Activated T-helper 9 cell treated with anti-CD3 and anti-CD28 coated beads, Interleukin-2, amount 50 U/mL, for 16 hours (primary cell): ENCODE data around the gene PRR14.
A peak's percentile ranks its signal among the peaks of the same experiment; 100 is the strongest.

ENCODE experiments used
- DNase-seq: peaks from one replicate; pipeline ENCODE4 v3.0.0-alpha.2; 2020; ENCODE audit warnings: low read depth

PRR14 gene

DNA sequence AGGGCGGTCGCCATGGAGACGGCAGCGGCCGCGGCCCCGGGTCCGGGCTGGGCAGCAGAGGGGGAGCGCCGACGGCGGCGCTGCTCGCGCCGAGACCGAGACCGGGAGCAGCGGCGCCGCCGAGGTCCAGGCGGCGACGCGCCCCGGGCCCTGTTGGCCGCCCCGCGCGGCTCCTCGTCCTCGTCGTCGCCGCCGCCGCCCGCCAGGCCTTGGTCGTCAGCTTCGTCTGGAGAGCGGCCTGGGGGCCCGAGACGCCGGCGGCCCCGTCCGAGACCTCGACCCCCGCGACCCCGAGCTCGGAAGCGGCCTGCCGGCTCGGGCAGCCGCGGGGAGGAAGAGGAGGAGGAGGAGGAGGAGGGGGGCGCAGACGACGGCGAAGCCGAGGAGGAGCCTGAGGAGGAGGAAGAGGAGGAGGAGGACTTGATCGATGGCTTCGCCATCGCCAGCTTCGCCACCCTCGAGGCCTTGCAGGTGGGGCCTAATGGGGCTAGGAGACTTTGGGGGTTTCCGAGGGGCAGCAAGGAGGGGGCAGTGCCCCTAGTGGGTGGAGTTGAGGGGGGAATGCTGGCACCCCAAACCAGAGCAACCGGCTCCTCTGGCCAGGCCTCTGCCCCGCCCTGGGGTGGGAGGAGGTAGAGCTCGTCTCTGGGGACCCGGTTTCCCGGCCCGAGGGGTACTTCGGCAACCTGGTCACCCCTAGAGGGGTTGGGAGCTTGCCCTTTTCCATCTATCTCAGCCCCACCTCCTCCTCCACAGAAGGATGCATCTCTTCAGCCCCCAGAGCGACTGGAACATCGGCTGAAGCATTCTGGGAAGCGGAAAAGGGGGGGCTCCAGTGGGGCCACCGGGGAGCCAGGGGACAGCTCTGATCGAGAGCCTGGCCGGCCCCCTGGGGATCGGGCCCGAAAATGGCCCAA is 9.0 kb downstream of the PRR14 start:
- no peak for DNase-seq

DNA sequence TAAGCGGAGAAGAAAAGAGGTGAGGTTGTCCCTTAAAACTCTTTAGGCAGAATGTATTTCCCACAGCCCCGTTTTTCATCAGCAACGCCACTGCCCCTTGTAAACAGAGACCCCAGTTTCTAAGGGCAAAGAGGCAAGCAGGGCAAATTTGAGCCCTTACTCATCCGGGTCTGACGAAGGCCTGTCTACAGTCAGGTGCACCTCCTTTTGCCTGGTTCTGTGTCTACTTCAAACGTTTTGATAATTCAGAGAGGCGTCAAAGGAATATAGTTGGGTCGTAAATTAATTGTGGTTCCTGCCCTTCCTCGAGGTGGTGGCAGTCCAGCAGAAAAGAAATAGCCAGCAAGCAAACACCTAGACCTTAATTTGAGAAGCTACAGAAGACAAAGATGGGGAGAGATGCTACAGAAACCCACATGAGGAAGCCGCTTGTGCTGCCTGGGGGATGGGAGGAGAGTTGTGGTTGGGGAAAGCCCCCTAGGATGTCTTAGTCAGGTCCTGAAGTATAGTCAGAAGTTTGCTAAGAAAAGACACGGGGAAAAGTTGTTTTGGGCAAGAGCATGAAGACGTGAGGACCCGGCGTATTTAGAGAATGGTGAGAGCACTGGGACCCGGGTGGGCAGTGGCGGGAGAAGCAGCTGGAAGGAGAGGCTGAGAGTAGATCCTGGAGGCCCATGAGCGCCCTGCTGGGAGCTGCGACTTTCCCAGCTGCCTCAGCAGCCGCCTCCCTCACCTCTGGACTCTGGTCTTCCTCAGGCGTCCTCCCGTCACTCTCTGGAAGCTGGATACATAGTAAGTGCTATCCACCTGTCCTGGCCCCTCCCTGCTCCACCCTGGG is 9.9 kb downstream of the PRR14 start:
- DNase-seq, result peak; percentile 75

DNA sequence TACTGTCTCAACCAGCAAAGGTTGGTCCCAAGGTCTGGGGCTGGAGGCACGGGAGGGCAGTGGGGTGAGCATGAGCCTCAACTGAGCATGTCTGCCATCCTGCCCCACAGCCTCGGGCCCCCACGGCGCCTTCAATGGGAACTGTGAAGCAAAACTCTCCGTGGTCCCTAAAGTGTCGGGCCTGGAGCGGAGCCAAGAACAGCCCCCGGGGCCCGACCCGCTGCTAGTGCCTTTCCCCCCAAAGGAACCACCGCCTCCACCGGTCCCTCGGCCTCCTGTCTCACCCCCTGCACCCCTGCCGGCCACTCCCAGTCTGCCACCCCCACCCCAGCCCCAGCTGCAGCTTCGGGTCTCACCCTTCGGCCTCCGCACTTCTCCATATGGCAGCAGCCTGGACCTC is 11.7 kb downstream of the PRR14 start:
- no peak for DNase-seq

DNA sequence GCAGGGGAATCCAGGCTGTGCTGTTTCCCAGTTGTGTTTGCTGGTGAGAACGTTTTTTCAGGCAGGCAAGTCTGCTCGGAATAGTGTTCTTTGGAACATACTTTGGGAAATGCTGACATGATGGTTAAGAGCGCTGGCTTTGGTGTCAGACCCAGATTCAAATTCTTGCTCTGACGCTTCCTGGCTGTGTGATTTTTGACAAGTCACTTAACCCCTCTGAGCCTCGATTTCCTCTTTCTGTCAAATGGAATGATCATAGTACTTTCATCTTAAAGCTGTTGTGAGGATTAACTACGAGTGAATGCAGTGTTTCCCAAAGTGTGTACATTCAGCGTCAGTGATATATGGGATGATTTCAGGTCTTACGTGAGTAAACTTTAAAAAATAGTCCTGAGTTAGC is 12.3 kb downstream of the PRR14 start:
- no peak for DNase-seq

DNA sequence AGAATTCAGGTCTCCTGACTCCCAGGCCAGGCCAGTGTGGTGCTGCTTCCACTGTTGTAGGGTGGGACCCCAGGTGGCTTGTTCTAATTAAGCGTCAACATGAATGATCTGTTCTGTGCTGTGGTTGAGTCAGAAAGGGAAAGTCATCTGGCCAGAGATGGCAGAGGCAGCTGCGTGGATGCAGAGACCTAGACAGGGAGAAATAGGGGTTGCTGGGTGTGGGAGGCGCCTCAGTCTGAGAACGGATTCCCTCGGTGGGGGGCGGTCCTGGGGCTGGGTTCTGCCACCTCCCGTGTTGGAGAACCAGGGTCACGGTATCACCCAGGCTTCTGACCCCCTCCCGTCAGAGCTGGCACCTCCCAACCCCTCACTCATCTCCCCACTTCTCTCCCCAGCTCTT is 13.1 kb downstream of the PRR14 start:
- no peak for DNase-seq

DNA sequence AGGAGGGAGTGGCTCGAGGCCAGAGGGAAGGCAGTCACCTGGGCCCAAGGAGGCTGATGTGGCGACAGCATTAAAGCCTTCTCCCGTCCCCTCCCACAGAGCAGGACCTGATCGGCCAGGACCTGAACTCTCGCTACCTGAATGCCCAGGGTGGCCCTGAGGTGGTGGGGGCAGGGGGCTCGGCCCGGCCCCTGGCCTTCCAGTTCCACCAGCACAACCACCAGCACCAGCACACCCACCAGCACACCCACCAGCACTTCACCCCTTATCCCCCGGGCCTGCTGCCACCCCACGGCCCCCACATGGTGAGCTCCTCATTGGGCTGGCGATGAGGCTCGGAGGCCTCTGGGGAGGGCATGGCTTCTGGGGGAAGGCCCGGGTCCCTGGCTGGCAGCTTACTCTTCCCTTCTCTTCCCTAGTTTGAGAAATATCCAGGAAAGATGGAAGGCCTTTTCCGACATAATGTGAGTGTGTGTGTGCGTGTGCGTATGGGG is 13.9 kb downstream of the PRR14 start:
- no peak for DNase-seq

DNA sequence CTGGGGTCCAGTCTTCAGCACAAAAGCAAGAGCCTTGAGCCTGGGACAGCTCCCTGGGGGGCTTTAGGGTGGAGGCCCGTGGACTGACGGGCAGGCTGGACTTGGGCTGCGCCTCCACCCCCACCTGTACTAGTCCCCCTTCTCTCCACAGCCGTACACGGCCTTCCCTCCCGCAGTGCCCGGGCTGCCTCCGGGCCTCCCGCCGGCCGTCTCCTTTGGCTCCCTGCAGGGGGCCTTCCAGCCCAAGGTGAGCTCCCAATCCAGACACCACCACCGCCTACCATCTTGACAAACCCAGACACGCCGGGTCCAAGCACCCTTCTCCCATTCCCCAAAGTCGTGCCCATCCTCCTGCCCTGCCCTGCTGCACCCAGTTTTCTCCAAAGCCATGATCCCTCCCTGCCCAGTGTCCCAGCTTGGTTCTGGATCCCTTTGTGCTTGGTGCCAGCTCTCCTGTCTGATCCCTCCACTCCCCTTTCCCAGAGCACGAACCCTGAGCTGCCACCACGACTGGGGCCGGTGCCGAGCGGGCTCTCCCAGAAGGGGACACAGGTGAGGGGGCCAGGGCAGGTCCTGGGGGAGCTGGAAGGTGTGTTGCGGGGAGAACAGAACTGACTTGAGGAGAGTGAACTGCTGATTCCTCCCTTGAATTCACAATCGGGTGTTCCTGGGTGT is 14.5 kb downstream of the PRR14 start:
- DNase-seq, result no peak

DNA sequence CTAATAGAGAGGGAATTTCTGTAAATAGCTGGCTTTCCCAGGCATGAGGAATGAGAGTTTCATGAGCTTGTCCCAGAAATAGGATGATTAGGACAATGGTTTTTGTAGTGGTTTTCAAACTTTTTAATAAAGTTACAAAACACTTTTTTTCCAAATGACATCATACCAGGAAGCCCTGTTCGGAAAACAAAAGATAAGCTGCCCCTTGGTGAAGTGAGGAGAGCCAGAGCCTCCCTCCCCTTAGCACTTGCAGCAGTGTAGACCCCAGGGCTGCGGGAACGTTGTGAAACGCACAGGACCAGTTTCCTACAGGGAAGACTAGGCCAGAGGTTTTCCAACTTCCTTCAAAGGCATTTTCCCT is 15.1 kb downstream of the PRR14 start:
- DNase-seq, result no peak

DNA sequence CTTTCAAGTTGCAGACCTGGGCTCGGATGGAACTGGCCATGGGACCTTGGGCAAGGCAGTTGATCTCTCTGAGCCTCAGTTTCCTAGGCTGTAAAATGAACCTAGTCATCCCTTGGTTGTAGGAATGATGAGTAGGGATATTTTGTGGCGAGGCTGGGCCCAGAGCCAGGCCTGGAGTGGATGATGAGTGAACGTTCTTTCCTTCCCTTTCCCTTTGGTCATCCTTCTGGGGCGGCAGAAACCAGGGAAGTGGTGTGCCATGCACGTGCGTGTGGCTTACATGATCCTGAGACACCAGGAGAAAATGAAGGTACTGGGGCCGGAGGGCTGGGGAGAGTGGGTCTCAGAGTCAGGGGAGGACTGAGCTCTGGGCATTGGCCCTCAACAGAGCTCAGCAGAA is 15.9 kb downstream of the PRR14 start:
- DNase-seq, result no peak

DNA sequence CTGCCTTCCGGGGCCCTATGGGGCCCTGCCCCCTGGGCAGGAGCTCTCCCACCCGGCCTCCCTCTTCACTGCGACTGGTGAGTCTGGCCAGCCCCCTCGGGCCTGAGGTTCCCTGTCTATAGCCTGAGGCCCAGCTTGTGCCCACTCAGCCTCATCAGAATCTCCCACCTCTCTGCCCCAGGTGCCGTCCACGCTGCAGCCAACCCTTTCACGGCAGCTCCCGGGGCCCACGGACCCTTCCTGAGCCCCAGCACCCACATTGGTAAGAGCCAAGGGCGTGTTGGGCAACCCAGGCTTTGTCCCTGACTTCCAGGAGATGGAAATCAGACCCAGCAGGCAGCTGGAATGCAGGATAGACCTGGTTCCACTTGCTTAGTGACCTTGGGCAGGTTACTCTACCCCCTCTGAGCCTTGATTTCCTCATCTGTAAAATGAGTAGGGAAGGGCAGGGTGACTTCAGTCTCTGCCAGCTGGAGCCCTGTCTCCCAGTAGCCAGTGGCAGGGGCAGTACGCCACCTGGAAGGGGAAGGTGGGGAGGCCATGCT is 16.7 kb downstream of the PRR14 start:
- DNase-seq, result no peak

DNA sequence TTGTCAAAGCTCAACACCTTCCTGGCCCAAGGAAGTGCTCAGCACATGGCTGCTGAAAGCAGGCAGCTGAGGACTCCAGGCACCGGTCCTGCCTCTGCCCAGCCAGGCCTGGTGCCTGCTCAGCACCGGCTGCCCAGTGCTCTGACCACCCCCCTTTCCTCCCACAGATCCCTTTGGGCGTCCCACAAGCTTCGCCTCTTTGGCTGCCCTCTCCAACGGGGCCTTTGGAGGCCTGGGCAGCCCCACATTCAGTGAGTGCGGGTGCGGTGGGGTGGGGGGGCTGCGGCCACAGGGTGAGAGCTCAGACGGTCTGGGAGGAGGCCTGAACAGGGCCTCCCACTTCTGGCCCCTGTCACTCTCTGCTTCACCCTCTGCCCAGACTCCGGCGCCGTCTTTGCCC is 17.6 kb downstream of the PRR14 start:
- DNase-seq, result no peak

DNA sequence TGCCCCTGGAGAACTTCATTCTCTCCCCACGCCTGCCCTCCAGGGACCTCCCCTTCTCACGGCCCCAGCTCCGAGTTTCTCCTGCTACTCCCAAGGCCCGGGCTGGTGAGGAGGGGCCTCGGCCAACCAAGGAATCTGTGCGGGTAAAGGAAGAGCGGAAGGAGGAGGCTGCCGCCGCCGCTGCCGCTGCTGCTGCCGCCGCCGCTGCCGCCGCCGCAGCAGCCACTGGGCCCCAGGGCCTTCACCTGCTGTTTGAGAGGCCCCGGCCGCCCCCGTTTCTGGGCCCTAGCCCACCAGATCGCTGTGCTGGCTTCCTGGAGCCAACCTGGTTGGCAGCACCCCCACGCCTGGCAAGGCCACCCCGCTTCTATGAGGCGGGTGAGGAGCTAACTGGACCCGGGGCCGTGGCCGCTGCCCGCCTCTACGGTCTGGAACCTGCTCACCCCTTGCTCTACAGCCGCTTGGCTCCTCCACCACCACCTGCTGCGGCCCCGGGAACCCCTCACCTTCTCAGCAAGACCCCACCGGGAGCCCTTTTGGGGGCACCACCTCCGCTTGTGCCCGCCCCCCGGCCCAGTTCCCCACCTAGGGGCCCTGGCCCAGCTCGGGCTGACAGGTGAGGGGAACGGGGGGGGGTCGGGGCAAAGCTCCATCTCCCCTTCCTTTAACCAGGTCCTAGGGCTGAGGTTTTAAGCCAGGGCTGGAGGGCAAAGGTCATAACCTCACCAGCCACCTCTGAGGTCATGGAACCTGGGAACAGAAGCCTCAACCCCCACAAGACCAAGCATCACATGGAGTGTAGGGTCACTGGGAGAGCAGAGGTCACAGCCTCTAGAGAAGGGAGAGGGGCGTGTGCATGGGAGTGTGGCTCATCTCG is 18.5 kb downstream of the PRR14 start:
- no peak for DNase-seq

DNA sequence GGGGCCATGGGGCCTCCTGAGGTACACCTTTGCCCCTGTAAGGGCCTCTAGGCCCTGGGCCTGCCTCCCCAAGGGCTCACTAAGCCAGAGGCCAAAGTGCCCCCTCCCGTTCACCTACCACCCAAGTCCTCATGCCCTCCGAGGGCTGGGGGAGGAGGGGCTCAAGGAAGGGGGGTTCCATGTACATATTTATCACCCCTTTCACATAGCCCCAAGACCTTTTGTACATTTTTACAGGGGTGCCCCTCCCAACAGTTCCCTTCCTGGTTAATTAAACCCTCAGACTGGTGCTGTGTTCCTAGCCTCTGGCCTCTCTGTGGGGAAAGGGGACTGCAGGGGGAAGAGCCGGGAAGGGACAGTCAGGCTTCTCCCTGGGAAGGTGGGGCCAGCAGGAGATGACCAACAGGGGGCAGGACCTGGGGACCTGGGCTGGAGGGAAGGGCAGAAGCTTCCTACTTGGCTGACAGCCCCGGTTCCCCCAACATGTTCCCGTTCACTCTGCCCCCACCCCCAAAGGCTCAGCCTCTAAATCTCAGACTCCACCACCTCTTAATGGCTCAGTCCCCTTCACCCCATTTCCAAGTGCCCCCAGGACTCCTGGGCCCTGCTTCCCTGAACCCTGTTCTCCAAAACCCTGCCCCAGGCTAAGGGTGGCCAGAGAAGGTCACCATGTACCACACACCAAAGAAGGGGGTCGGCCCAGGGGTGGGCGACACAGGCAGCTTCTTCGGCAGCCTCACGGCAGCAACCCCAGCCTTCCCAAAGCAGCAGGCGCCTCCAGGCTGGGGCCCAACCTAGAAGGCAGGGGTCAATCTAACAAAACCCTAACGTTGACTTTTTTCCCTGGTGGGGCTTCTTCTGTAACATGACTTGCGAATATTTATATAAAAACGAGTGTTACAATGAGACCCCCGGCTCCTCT is 19.4 kb downstream of the PRR14 start:
- DNase-seq, result no peak

DNA sequence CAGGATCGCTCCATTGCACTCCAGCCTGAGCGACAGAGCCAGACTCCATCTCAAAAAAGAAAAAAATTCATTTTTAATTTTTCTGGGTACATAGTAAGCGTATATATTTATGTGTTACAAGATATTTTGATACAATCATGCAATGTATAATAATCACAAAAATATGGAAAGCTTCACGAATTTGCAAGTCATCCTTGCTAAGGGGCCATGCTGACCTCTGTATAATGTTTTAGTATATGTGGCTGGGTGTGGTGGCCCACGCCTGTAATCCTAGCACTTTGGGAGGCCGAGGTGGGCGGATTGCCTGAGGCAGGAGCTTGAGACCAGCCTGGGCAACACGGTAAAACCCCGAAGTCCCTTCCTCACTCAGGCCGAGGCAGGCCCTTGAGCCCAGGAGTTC is 24.4 kb downstream of the PRR14 start:
- DNase-seq, result no peak

DNA sequence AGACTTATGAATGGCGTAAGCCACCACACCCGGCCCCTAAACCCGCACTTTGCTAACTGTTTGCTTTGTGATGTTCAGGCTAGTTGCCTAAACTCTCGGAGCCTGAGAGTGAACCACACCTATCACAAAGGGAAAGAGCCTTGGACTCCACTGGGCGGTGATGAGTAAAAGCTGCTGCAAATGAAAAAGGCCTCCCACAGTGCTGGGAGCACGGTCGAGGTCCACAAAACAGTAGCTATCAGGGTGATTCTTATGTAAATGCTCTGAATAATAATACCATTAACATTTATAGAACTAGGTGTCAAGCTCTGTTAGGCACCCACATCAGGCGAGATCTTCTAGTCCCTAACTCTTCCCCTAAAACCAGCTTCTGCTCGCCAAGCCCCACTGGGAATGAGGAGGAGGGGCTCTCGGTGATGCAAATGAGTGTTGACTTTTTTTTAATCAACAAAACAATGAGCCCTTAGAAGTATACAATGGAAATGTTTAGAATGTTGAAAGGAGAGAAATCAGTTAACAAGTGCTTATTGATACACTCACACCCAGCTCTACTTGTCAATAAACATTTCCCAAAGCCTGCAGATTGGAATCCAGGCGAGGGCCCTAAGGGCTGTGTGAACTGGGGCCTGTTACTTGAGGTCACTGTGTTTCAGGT is 27.3 kb downstream of the PRR14 start:
- no peak for DNase-seq

DNA sequence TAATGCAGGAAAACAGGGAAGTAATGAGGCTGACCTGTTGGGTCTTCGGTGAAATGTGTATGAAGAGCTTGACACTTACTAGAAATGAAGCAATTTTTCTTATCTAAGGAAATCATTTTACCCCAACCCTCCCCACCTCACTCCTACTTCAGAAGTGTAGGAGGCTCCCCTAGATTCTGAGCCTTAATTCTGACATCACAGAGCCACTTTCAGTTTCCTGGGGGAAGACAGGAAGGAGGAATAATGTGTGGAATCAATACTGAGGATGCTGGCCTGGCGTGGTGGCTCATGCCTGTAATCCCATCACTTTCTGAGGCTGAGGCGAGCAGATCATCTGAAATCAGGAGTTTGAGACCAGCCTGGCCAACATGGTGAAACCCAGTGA is 27.8 kb downstream of the PRR14 start:
- DNase-seq, result no peak

DNA sequence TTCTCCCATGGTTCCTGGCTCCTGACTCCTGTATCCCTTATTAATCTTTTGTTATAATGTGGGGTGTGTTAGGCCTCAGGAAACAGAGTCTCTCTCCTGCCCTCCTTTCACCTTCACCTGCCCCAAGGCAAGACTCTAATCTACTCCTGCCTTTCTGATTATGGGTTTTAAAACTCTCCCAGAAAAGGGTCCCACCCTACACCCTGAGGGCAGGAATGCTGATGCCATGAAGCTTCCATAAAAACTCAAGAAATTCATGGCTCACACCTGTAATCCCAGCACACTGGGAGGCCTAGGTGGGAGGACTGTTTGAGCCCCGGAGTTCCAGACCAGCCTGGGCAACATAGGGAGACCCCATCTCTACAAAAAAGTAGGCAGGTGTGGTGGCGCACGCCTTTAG is 29.6 kb downstream of the PRR14 start:
- no peak for DNase-seq

DNA sequence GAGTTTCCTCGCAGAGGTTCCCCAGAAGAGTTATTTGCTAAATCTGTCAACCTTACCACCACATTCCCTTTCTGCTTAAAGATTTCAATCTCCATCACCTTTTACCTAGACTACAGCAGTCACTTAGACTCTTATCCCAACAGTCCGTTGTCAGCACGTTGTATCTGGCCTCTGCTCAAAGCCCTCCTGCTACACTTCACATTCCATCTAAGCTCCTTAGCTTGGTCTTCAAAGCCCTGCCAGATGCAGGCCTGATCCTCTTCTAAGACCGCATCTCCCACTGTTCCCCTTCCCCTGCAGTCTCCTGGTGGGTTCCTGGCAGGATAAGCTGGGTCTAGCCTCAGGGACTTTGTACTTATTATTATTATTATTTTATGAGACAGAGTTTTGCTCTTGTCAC is 37.9 kb downstream of the PRR14 start:
- no peak for DNase-seq

DNA sequence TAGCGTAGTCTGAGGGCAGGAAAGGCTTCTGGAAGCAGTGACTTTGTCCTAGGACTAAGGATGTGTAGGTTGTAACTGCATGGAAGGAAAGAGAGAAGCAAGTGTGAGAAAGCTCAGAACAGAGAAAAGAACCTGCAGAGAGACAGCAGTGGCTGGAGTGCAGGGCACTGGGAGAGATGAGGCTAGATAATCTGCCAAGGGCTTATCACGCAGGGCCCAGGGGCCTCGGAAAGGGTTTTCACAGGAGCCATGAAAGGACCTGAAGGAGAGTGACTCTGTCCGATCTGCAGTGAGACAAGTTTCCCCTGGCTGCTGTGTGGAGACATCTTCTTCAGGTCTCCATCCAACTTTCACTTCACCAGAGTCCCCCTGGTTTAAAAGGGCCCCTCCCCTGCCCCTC is 41.1 kb downstream of the PRR14 start:
- no peak for DNase-seq
